GM18907 (cell line): ENCODE measurements around the gene PLXNC1.
A peak's percentile ranks its signal among the peaks of the same experiment; 100 is the strongest.

Experiments
- ATAC-seq: cut with Tn5 transposase; IDR thresholded peaks from one replicate; pipeline ENCODE4 v1.9.1; 2021; ENCODE audit warnings: mild to moderate bottlenecking, moderate library complexity; ENCODE audit not compliant: unreplicated experiment

PLXNC1 gene

GRCh38 chr12:94229902-94230301 lies 81.5 kb downstream of the PLXNC1 start:
- ATAC-seq, result no peak

DNA sequence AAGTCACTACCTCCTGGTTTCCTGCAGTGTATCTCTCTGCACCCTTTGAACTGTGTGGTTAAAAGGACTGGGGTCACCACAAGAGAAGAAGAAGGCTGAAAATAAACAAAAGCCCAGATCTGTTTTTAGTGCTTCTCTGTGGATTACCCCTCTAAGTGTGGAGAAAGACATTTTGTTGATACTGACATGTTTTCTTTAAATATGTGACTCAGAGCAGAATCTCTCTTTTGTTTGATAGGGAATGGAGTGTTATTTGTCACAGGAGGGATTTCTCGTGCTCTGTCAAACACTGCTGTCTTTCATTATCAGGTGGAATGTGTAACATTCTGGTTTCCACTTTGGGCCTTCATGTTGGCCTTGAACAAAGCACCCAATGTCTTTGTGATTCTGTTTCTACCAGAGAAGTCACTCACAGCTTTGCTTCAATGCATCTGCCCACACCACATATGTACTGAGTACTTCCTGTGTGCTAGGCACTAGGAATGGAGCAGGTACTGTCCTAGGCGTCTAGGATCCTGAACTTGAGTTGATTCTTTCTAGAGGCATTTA lies 82.1 kb downstream of the PLXNC1 start:
- ATAC-seq, result peak; percentile 75

DNA sequence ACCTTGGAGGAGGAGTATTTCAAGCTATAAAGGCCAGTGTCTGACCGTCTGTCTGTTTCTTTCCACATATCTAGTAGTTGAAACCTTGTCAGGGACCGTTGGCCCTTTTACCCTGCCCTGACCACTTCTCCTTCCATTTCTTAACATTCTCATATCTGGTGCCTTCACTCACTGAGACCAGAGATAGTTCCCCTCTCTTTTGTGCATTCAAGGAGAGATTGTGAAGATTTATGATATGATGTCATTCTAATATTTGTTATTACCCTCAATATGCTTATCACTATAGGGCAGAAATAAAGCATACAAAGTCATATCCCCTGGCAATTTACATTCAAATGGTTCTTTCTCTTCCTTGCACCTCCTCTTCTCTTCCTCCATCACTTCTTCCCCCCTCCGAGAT lies 83.3 kb downstream of the PLXNC1 start:
- ATAC-seq, result no peak

GRCh38 chr12:94235848-94236247 lies 87.5 kb downstream of the PLXNC1 start:
- no peak for ATAC-seq

DNA sequence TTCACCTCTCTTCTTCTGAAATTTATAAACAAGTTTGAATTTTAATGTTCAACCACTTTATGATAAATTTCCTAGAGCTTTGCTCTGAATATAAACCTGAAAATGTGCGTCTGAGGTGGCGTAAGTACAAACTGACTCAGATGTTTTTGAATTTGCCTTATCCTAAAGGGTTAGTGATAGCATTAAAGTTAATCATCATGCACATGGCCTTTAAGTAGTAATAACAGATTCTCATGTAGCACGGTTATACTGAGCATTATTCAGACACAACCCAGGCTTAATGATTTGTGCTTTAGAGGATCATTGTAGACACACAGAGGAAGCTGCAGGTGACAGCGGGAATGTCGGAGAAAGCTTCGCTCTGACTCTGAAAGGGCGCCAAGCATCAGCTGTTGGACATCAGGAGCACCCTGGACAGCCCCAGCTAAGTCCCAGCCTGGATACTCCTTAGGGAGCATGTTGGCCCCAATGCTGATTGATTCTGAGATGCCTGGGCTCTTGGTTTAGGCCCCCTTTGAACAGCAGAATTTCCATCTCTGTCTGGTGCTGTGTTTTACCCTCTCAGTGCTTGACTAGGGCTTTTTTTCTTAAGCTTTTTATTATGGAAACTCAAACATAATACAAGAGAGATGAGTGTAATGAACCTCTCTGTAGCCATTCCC lies 91.1 kb downstream of the PLXNC1 start:
- ATAC-seq, result peak; percentile 3

DNA sequence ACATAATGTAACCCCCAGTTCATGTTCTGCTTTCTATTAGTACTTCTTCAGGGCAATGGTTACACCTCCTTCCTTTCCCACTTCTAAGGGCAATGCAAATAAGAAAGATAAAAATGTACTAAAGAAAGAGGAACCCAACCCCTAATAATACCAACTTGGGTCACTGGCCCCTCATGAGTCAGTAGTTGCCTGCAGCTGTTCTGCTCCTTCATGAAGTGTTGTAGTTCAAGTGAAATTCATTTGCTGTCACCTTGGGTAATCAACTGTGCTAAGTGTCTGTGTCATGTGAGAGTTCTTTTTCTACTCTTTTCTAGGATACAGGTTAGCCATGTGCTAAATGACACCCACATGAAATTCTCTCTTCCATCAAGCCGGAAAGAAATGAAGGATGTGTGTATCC lies 91.8 kb downstream of the PLXNC1 start:
- peak; percentile 89 for ATAC-seq

DNA sequence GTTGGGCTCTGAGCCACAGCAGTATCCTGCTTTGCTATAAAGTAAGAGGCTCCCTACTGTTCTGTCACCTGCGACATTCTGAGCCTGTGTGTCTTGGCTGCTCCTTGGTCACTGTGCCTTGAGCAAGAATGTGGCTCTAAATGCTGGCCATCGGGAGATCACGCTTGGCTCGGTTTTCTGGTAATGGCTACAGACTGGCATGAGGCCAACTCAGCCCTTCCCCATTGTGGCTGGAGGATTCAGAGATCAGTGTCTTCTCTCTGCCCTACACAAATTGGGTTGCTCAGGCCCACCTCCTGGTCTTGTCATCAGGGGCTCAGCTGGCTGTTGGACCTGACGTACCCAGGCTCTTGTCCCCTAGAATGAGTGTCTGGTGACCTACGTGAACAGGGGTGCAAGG lies 94.5 kb downstream of the PLXNC1 start:
- no peak for ATAC-seq

GRCh38 chr12:94244165-94245133 lies 96.1 kb downstream of the PLXNC1 start:
- peak; percentile 76 for ATAC-seq

GRCh38 chr12:94245631-94246383 lies 97.4 kb downstream of the PLXNC1 start:
- ATAC-seq, result no peak

GRCh38 chr12:94247246-94247645 lies 98.9 kb downstream of the PLXNC1 start:
- ATAC-seq, result no peak

DNA sequence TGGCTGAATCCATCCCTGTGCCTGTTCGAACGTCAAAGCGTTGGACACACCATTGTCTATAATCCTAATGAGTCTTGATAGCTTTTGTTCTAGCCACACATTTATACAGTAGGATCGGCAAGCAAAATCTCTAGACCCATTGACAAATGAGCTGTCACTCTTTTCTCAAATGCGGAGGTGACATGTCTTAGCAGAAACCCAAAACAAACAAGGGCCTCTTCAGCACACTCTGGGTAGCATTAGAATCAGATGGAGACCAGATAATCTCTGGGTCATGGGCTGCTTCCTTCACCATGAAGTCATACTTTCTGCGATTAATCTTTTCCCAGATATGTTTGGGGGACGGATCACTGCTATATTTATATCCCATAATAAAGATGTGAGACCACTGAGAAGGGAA lies 100.2 kb downstream of the PLXNC1 start:
- ATAC-seq, result no peak

GRCh38 chr12:94250130-94250529 lies 101.8 kb downstream of the PLXNC1 start:
- no peak for ATAC-seq

DNA sequence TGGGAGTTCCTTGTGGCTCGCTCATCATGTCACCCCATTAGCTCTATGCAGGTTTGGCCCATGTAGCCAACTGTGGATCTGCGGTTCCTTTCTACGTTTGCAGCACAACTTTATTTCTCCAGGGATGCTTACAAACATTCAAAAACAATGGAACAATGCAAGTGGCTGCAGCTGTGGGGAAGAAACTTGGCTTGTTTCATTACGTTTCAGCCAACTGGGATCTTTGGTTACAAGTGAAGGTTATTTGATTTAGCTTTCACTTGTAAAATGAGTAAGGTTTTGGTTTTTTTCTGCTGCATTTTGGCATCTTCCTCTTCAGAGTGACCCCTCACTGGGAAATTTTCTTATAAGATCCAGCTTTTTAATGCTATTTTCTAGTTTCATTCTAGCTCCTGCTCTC lies 105.9 kb downstream of the PLXNC1 start:
- no peak for ATAC-seq

- no peak for ATAC-seq
Measured at GRCh38 chr12:94255006-94255405, 106.6 kb downstream of the PLXNC1 start.

GRCh38 chr12:94255428-94255827 lies 107.1 kb downstream of the PLXNC1 start:
- ATAC-seq, result no peak

DNA sequence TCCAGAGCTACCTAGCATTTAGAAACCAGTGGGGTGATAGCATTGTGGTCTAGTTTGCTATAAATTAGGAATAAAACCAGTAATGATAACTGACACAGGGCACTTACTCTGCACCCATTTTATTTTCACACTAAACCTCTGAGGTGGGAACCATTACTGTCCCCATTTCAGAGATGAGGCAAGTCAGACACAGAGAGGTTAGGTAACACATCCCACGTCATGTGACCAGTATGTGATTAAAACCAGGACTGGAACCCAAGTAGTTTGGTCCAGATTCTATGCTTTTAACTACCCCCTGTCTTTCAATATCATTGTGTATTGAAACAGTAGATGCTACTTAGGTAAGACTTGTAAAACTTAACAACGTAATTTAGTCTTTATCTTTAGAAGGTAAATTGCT lies 110.2 kb downstream of the PLXNC1 start:
- no peak for ATAC-seq

- ATAC-seq, result no peak
Measured at GRCh38 chr12:94260017-94260416, 111.6 kb downstream of the PLXNC1 start.

- no peak for ATAC-seq
Measured at GRCh38 chr12:94260717-94261116, 112.3 kb downstream of the PLXNC1 start.

- no peak for ATAC-seq
Measured at GRCh38 chr12:94261119-94261518, 112.7 kb downstream of the PLXNC1 start.

DNA sequence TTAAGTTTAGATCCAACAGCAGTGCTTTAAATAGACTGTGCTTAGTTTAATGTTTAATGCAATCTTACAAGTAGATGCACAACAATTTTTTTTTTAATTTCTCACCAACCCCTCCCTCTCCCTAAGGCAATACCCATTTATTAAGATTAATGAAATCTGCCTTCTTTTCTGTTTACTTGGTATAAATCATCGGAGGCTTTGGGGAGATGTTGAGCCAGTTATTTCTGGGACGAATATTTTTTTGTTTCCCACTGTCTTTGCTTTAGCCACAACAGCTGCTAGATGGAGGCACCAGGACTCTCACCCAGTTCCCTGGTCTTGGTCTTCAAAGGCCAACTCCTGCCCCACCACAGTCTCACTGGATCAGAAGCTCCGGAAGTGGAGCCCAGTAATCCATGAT lies 113.4 kb downstream of the PLXNC1 start:
- ATAC-seq, result no peak
